HepG2 (cell line): ENCODE results near the gene SRGAP2. TPM values are rescaled to one million over a fixed set of nuclear protein-coding genes. Genes with fewer than 3 reads are reported as not detected.
"Not testable (repeated sequence)": the region's sequence is repeated elsewhere in the genome, so short reads cannot be mapped to it uniquely, and the experiment has no call there.

Experiments used
- ATAC-seq: fragments of 200-7000 bp; cut with Tn5 transposase; 3 replicates; pipeline ENCODE4 v1.9.1; 2020; ENCODE audit warnings: mild to moderate bottlenecking, moderate library complexity
- BruUV-seq: library from RNA; stranded (reverse); fragments of 400-500 nt; replicated peaks from 2 replicates; lab custom pipeline; 2021; lab: Mats Ljungman, UMichigan
- CTCF ChIA-PET: fragments of 300-600 bp; formaldehyde crosslinking; extraction: SDS; loops from one replicate; lab custom pipeline; 2021; ENCODE audit warnings: low total read pairs, inconsistent platforms, low intra/inter-chr PET ratio; lab: Yijun Ruan, JAX
- POLR2A ChIA-PET: fragments of 350-600 bp; sonication (Branson Sonifier 250); formaldehyde crosslinking; loops from one replicate; lab custom pipeline; 2020; ENCODE audit warnings: antibody characterized with exemption, inconsistent platforms; lab: Yijun Ruan, JAX
- DNase-seq: peaks from one replicate; pipeline ENCODE4 v3.0.0-alpha.2; 2015; ENCODE audit warnings: low spot score
- FAIRE-seq: peaks from 3 replicates; lab custom pipeline; 2011; peaks lifted over from hg19 to GRCh38; lab: Jason Lieb, UNC
- H2AFZ ChIP-seq: one replicate; pipeline ENCODE4 v1.6.1; 2011; ENCODE audit warnings: low read length, inconsistent platforms
- H3K27ac ChIP-seq: fragments of 300-600 bp; 3 replicates; pipeline ENCODE4 v1.8.0; 2011; ENCODE audit warnings: mixed run types, mild to moderate bottlenecking, mixed read lengths, low read length, inconsistent platforms; ENCODE audit not compliant: insufficient read depth; ENCODE audit errors: extremely low read length
- H3K27me3 ChIP-seq, 2 experiments: fragments of 200-600 bp in 1 of 2; 2 replicates in 1 of 2; 3 replicates in 1 of 2; pipeline versions ENCODE4 v1.6.0 to v1.8.0; 2011; ENCODE audit warnings: low read length in 2 of 2, mild to moderate bottlenecking in 2 of 2, moderate library complexity in 2 of 2, inconsistent platforms in 1 of 2; ENCODE audit not compliant: insufficient read depth in 2 of 2, control insufficient read depth in 1 of 2
- H3K36me3 ChIP-seq, 2 experiments: fragments of 200-600 bp in 1 of 2; replicated peaks in 1 of 2; 2 replicates in 1 of 2; 3 replicates in 1 of 2; pipeline versions ENCODE4 v1.5.1 to v1.8.0; 2011; ENCODE audit warnings: low read length in 2 of 2, inconsistent platforms in 1 of 2; ENCODE audit not compliant: insufficient read depth in 2 of 2, control insufficient read depth in 1 of 2
- H3K4me1 ChIP-seq: 2 replicates; pipeline ENCODE4 v1.5.1; 2012; ENCODE audit warnings: low read length, inconsistent platforms; ENCODE audit not compliant: insufficient read depth
- H3K4me2 ChIP-seq: 2 replicates; pipeline ENCODE4 v1.6.0; 2011; ENCODE audit warnings: low read depth, low read length, inconsistent platforms
- H3K4me3 ChIP-seq, 3 experiments: fragments of 200-600 bp in 1 of 3; sonication (generic), shearing (Covaris generic) in 1 of 3; replicated peaks in 1 of 3; 2 replicates each; pipeline ENCODE4 v1.5.1; 2011 to 2016; ENCODE audit warnings: low read length in 3 of 3, inconsistent platforms in 2 of 3, low read depth in 2 of 3, mild to moderate bottlenecking in 2 of 3, control low read depth in 1 of 3, mixed read lengths in 1 of 3; ENCODE audit not compliant: insufficient read depth in 1 of 3
- H3K79me2 ChIP-seq: one replicate; pipeline ENCODE4 v1.6.1; 2011; ENCODE audit warnings: low read length, inconsistent platforms; ENCODE audit not compliant: insufficient read depth
- H3K9ac ChIP-seq: 2 replicates; pipeline ENCODE4 v1.6.0; 2011; ENCODE audit warnings: mild to moderate bottlenecking, low read depth, low read length, inconsistent platforms; ENCODE audit not compliant: insufficient read depth
- H3K9me3 ChIP-seq: 2 replicates; pipeline ENCODE4 v1.5.1; 2012; ENCODE audit warnings: mild to moderate bottlenecking, low read length
- H4K20me1 ChIP-seq: 2 replicates; pipeline ENCODE4 v1.6.0; 2011; ENCODE audit warnings: inconsistent platforms, mild to moderate bottlenecking, low read length, moderate library complexity; ENCODE audit not compliant: insufficient read depth
- WGBS: methylation state at CpG from one replicate; pipeline ENCODE4 v1.1.6; 2017; ENCODE audit warnings: low lambda C conversion rate; 5-methylcytosine and 5-hydroxymethylcytosine counted together
- in situ Hi-C: cut with HindIII; loops from 2 replicates; pipeline ENCODE4 v1.10.0; 2017; ENCODE audit warnings: low pct_unique_long_range_greater_than_20kb; ENCODE audit not compliant: extremely low pct_ligation_motif_present
- intact Hi-C: fragments of 100-400 bp; cut with micrococcal nuclease; formaldehyde crosslinking; loops from one replicate; pipeline ENCODE4 v1.10.0; 2022; ENCODE audit not compliant: unreplicated experiment
- polyA plus RNA-seq, 8 experiments: library from polyadenylated mRNA; depleted of rRNA in 3 of 8; stranded (reverse) in 7 of 8; unstranded in 1 of 8; fragments of >200 nt; fragmentation: Illumina TruSeq in 4 of 8; extraction: Trizol in 4 of 8; gene quantifications; 2 replicates each; pipeline versions ENCODE4 v1.2.1 to v1.2.3, GENCODE V29; 2011 to 2016; ENCODE audit warnings: low read depth in 4 of 8, missing spikeins in 1 of 8, mixed read lengths in 1 of 8; ENCODE audit not compliant: insufficient read depth in 1 of 8
- total RNA-seq, 5 experiments: library from RNA; depleted of rRNA; stranded (reverse); fragments of >200 nt; fragmentation: Illumina TruSeq; extraction: Trizol; gene quantifications; 2 replicates each; pipeline ENCODE4 v1.2.3, GENCODE V29; 2016; ENCODE audit warnings: low read depth in 1 of 5

SRGAP2 gene
- total and polyA plus RNA-seq, 2 of the 13 experiments (the other 11 are each of a cell fraction or from before 2014, with no cell fraction given): 11.5 to 24.0 TPM

- H3K4me1 ChIP-seq, POLR2A ChIA-PET, H4K20me1 ChIP-seq, CTCF ChIA-PET, ATAC-seq, intact Hi-C loops, H3K79me2 ChIP-seq, H3K4me3 ChIP-seq, BruUV-seq, H2AFZ ChIP-seq, H3K9ac ChIP-seq, DNase-seq, H3K9me3 ChIP-seq, H3K27ac ChIP-seq, FAIRE-seq, in situ Hi-C loops, H3K4me2 ChIP-seq, H3K36me3 ChIP-seq, H3K27me3 ChIP-seq: not testable (repeated sequence)
- 93% methylated on average over 5 of the region's 7 CpGs for WGBS
These were observed 12.5 kb downstream of the SRGAP2 start for GRCh38 chr1:206215600-206216392.

- H3K4me3 ChIP-seq, H3K79me2 ChIP-seq, H3K27me3 ChIP-seq, H3K27ac ChIP-seq, H3K9ac ChIP-seq, H3K4me1 ChIP-seq, in situ Hi-C loops, ATAC-seq, H2AFZ ChIP-seq, H3K9me3 ChIP-seq, POLR2A ChIA-PET, FAIRE-seq, BruUV-seq, H4K20me1 ChIP-seq, intact Hi-C loops, H3K36me3 ChIP-seq, H3K4me2 ChIP-seq, DNase-seq, CTCF ChIA-PET: not testable (repeated sequence)
- WGBS: 100% methylated on average over 2 of the region's 3 CpGs
These were observed 14.9 kb downstream of the SRGAP2 start for GRCh38 chr1:206218285-206218684.

DNA sequence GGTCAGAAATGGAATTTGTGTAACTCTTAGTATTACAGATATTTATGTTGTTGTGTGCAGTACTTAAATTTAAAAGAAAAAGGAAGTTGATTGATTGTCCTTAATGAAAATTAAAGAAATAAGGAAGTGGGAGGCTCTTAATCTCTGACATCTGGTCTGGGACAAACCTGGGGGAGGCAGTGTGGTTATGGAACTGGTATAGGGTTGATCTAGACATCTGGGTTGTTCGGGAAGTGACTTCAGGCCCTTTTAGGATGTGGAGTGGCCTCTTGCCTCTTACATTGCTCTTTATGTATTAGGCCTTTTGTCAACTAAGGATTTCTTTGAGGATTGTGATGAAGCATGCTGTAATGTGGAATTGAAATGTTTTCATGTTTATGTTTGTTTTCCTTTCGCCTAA lies 15.4 kb downstream of the SRGAP2 start:
- H3K9me3 ChIP-seq, ATAC-seq, FAIRE-seq, in situ Hi-C loops, H3K9ac ChIP-seq, DNase-seq, POLR2A ChIA-PET, H2AFZ ChIP-seq, CTCF ChIA-PET, H3K36me3 ChIP-seq, BruUV-seq, H3K27ac ChIP-seq, H3K4me2 ChIP-seq, H3K79me2 ChIP-seq, H3K27me3 ChIP-seq, intact Hi-C loops, H3K4me3 ChIP-seq, H4K20me1 ChIP-seq, H3K4me1 ChIP-seq: not testable (repeated sequence)
- WGBS: no CpG with 5 or more reads among the region's 2 CpGs
